PFSK-1 (cell line): ENCODE results near the gene NDFIP1.

Experiments
- FOXP2 ChIP-seq: optimal IDR thresholded peaks from 2 replicates; pipeline ENCODE3; 2011; ENCODE audit warnings: borderline replicate concordance, control low read depth, inconsistent platforms; ENCODE audit not compliant: insufficient read depth; ENCODE audit errors: extremely low read length, extremely low read depth
- POLR2AphosphoS5 ChIP-seq: IDR thresholded peaks from 2 replicates; pipeline ENCODE4 v1.6.1; 2012; ENCODE audit warnings: low read depth, mild to moderate bottlenecking, control low read depth, low read length, moderate library complexity
- REST ChIP-seq, 2 experiments: IDR thresholded peaks; 2 replicates each; pipeline versions ENCODE4 v1.6.1 to v1.8.0; 2011 to 2012; ENCODE audit warnings: low read depth in 2 of 2, low read length in 2 of 2, control low read depth in 1 of 2, inconsistent platforms in 1 of 2, mild to moderate bottlenecking in 1 of 2, moderate library complexity in 1 of 2; ENCODE audit not compliant: insufficient read depth in 1 of 2
- SIN3A ChIP-seq: IDR thresholded peaks from 2 replicates; pipeline ENCODE4 v1.6.1; 2012; ENCODE audit warnings: mild to moderate bottlenecking, low read length, moderate library complexity, borderline replicate concordance; ENCODE audit not compliant: insufficient read depth
- TAF1 ChIP-seq: IDR thresholded peaks from 2 replicates; pipeline ENCODE4 v1.6.1; 2012; ENCODE audit warnings: low read length, control low read depth, borderline replicate concordance; ENCODE audit not compliant: insufficient read depth

- TF ChIP-seq POLR2AphosphoS5 = no peak
- TF ChIP-seq REST (IDR thresholded peaks at IDR 0.05; ENCODE audit: insufficient read depth in 1 of 2, low read depth in 2 of 2, low read length in 2 of 2) = no peak
- TF ChIP-seq SIN3A = no peak
- TF ChIP-seq FOXP2 = no peak
- no peak for TF ChIP-seq TAF1
Observed at GRCh38 chr5:142120247-142120935, 11.8 kb downstream of the NDFIP1 start.
